ENCODE measurements around the gene PATL2. TPM values are rescaled to one million over a fixed set of nuclear protein-coding genes. Genes with fewer than 3 reads are reported as not detected.
"Not testable (repeated sequence)": the region's sequence is repeated elsewhere in the genome, so short reads cannot be mapped to it uniquely, and the experiment has no call there.

Gene PATL2
- total RNA-seq, 4 donors from 2014 or later = 3.0 to 40.0 (median 4.4) TPM

DNA sequence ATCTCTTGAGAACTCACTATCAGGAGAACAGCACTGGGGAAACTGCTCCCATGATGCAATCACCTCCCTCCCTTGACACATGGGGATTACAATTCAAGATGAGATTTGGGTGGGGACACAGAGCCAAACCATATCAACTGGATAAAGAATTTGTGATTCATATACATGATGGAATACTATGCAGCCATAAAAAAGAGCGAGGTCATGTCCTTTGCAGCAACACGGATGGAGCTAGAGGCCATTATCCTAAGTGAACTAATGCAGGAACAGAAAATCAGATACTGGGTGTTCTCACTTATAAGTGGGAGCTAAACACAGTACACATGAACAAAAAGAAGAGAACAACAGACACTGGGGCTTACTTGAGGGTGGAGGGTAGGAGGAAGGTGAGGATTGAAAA, 64.7 kb downstream of the PATL2 start:
- H3K36me3 ChIP-seq = peaks cover 0 to 70% (median 20%) of the 10 kb centered on the region in 4 donors
- no peak for DNase-seq
- H3K27ac ChIP-seq = no peak overlapping the region
- no peak overlapping the region for H3K4me3 ChIP-seq
- TF ChIP-seq POLR2AphosphoS5 (IDR thresholded peaks at IDR 0.05) (no peak), POLR2A (IDR thresholded peaks at IDR 0.05) (no peak), EP300 (IDR thresholded peaks at IDR 0.05; ENCODE audit: low read depth) (no peak)
- TF ChIP-seq, protein P1, sequence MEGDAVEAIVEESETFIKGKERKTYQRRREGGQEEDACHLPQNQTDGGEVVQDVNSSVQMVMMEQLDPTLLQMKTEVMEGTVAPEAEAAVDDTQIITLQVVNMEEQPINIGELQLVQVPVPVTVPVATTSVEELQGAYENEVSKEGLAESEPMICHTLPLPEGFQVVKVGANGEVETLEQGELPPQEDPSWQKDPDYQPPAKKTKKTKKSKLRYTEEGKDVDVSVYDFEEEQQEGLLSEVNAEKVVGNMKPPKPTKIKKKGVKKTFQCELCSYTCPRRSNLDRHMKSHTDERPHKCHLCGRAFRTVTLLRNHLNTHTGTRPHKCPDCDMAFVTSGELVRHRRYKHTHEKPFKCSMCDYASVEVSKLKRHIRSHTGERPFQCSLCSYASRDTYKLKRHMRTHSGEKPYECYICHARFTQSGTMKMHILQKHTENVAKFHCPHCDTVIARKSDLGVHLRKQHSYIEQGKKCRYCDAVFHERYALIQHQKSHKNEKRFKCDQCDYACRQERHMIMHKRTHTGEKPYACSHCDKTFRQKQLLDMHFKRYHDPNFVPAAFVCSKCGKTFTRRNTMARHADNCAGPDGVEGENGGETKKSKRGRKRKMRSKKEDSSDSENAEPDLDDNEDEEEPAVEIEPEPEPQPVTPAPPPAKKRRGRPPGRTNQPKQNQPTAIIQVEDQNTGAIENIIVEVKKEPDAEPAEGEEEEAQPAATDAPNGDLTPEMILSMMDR (IDR thresholded peaks at IDR 0.05) = no peak
- no peaks in the 10 kb centered on the region for H3K27me3 ChIP-seq
- no peaks in the 10 kb centered on the region for H3K9me3 ChIP-seq
- intact Hi-C loops (cut with DNase I; ENCODE audit: low total_unique reads) (no loop called here), in situ Hi-C loops (cut with MboI; ENCODE audit: low pct_ligation_motif_present in 1 of 4, low pct_unique_long_range_greater_than_20kb in 1 of 4, low sequenced_read_pairs in 3 of 4) (no loop called here)
- no peaks in the 10 kb centered on the region for H3K4me1 ChIP-seq
- WGBS, 2 donors (ENCODE audit: low coverage in 1 of 2) = 100% methylated on average over 2 of the region's 2 CpGs

DNA sequence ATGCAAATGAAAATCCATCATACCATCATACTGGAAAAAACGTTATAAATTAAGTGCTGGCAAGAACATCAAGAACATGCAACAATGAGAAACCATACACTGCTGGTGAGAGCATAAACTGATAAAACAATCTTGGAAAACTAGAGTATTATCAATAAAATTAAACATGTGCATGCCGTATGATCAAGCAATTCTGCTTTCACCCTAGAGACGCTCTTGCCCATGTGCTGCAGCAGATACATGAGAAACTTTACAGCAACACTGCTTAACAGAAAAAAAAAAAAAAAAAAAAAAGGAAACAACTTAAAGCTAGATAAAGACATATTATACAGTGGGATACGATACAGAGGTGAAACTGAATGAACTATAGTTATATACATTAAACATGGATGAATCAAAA, 69.5 kb downstream of the PATL2 start:
- no peaks in the 10 kb centered on the region for H3K4me1 ChIP-seq
- no peaks in the 10 kb centered on the region for H3K27me3 ChIP-seq
- WGBS, 2 donors (ENCODE audit: low coverage in 1 of 2) = 90 to 96% methylated on average over 3 to 4 of the region's 4 CpGs

DNA sequence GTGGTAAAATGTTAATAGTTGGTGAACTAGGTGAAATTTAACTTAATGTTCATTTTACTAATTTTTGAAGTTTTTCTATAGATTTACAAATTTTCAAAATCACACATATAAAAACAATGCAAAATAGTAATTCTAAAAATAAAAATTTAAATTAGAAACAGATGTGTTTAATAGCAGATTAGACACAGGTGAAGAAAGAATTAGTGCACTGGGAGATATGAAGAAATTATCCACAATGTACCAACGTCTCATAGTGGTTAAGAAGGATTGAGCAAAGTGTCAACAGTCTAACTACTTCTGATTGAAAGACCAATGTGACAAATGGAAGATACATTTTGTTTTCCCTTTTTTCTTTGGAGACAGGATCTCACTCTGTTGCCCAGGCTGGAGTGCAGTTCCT, 74.1 kb downstream of the PATL2 start:
- in situ Hi-C loops (cut with MboI; ENCODE audit: low pct_ligation_motif_present in 1 of 4, low pct_unique_long_range_greater_than_20kb in 1 of 4, low sequenced_read_pairs in 3 of 4) (no loop called here), intact Hi-C loops (cut with DNase I; ENCODE audit: low total_unique reads) (no loop called here)
- TF ChIP-seq POLR2AphosphoS5 (IDR thresholded peaks at IDR 0.05) (no peak), POLR2A (IDR thresholded peaks at IDR 0.05) (no peak), EP300 (IDR thresholded peaks at IDR 0.05; ENCODE audit: low read depth) (no peak)
- TF ChIP-seq, protein P1 (IDR thresholded peaks at IDR 0.05) = no peak
- Histone ChIP-seq H3K4me3 (no peak overlapping the region), H3K27ac (no peak overlapping the region), H3K9me3 (no peaks in the 10 kb centered on the region), H3K27me3 (no peaks in the 10 kb centered on the region), H3K36me3 (peaks cover 0 to 46% (median 16%) of the 10 kb centered on the region in 4 donors), H3K4me1 (no peaks in the 10 kb centered on the region)
- 91% methylated on average over 1 of the region's 1 CpG for WGBS, 2 donors (ENCODE audit: low coverage in 1 of 2)
- no peak for DNase-seq

More for the DNA sequence above, 69.5 kb downstream of the PATL2 start:
- Histone ChIP-seq H3K27ac (no peak overlapping the region), H3K9me3 (no peaks in the 10 kb centered on the region), H3K36me3 (peaks cover 0 to 40% (median 10%) of the 10 kb centered on the region in 4 donors), H3K4me3 (no peak overlapping the region)
- TF ChIP-seq POLR2A (IDR thresholded peaks at IDR 0.05) = no peak
- no peak for TF ChIP-seq EP300 (IDR thresholded peaks at IDR 0.05; ENCODE audit: low read depth)
- TF ChIP-seq, protein P1 (IDR thresholded peaks at IDR 0.05) = no peak
- no peak for TF ChIP-seq POLR2AphosphoS5 (IDR thresholded peaks at IDR 0.05)
- intact Hi-C loops (cut with DNase I; ENCODE audit: low total_unique reads) = no loop called here
- DNase-seq = no peak
- in situ Hi-C loops (cut with MboI; ENCODE audit: low pct_ligation_motif_present in 1 of 4, low pct_unique_long_range_greater_than_20kb in 1 of 4, low sequenced_read_pairs in 3 of 4) = no loop called here

DNA sequence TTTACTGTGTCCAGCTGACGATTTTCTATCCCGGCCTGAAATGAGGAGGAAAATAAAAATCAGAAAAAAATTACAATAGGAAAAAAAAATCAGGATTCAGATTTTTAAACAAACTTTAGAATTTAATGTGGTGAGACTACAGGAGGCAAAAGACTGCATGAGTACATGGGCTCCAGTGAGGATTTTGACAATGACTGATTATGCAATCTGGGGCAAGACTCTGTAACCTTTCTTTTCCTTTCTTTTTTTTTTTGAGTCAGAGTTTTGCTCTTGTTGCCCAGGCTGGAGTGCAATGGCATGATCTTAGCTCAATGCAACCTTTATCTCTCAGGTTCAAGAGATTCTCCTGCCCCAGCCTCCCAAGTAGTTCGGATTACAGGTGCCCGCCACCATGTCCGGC, 77.5 kb downstream of the PATL2 start:
- no peak overlapping the region for H3K4me3 ChIP-seq
- intact Hi-C loops (cut with DNase I; ENCODE audit: low total_unique reads) = no loop called here
- H3K27ac ChIP-seq = no peak overlapping the region
- H3K27me3 ChIP-seq = no peaks in the 10 kb centered on the region
- no peaks in the 10 kb centered on the region for H3K9me3 ChIP-seq
- TF ChIP-seq POLR2A (IDR thresholded peaks at IDR 0.05) = no peak
- no peak for TF ChIP-seq POLR2AphosphoS5 (IDR thresholded peaks at IDR 0.05)
- TF ChIP-seq, protein P1 (IDR thresholded peaks at IDR 0.05) = no peak
- no peak for TF ChIP-seq EP300 (IDR thresholded peaks at IDR 0.05; ENCODE audit: low read depth)
- WGBS, 2 donors (ENCODE audit: low coverage in 1 of 2) = 88 to 97% methylated on average over 5 of the region's 5 CpGs
- in situ Hi-C loops (cut with MboI; ENCODE audit: low pct_ligation_motif_present in 1 of 4, low pct_unique_long_range_greater_than_20kb in 1 of 4, low sequenced_read_pairs in 3 of 4) = no loop called here
- no peak for DNase-seq
- H3K36me3 ChIP-seq = peaks cover 0 to 56% (median 21%) of the 10 kb centered on the region in 4 donors
- no peaks in the 10 kb centered on the region for H3K4me1 ChIP-seq

DNA sequence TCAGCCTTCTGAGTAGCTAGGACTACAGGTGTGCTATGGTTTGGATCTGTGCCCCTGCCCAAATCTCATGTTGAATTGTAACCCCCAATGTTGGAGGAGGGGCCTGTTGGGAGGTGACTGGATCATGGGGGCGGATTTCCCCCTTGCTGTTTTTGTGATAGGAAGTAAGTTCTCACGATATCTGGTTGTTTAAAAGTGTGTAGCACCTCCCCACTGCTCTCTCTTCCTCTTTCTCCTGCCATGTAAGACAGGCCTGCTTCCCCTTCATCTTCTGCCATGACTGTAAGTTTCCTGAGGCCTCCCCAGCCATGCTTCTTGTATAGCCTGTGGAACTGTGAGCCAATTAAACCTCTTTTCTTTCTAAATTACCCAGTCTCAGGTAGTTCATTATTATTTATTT, 85.8 kb downstream of the PATL2 start:
- DNase-seq; intact Hi-C loops (cut with DNase I; ENCODE audit: low total_unique reads); H3K4me1 ChIP-seq; H3K4me3 ChIP-seq; H3K27me3 ChIP-seq; H3K27ac ChIP-seq; in situ Hi-C loops (cut with MboI; ENCODE audit: low pct_ligation_motif_present in 1 of 4, low pct_unique_long_range_greater_than_20kb in 1 of 4, low sequenced_read_pairs in 3 of 4); H3K9me3 ChIP-seq: not testable (repeated sequence)
- peaks cover 0 to 79% (median 38%) of the 10 kb centered on the region in 4 donors for H3K36me3 ChIP-seq
- 88 to 100% methylated on average over 2 of the region's 2 CpGs for WGBS, 2 donors (ENCODE audit: low coverage in 1 of 2)
